Activated T-cell treated with anti-CD3 and anti-CD28 coated beads for 48 hours (primary cell): Measurements from ENCODE around the gene CPN2.

Source experiments
- DNase-seq: peaks from one replicate; pipeline ENCODE4 v3.0.0-alpha.2; 2020; ENCODE audit warnings: low read depth

Gene CPN2, protein sequence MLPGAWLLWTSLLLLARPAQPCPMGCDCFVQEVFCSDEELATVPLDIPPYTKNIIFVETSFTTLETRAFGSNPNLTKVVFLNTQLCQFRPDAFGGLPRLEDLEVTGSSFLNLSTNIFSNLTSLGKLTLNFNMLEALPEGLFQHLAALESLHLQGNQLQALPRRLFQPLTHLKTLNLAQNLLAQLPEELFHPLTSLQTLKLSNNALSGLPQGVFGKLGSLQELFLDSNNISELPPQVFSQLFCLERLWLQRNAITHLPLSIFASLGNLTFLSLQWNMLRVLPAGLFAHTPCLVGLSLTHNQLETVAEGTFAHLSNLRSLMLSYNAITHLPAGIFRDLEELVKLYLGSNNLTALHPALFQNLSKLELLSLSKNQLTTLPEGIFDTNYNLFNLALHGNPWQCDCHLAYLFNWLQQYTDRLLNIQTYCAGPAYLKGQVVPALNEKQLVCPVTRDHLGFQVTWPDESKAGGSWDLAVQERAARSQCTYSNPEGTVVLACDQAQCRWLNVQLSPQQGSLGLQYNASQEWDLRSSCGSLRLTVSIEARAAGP

DNA sequence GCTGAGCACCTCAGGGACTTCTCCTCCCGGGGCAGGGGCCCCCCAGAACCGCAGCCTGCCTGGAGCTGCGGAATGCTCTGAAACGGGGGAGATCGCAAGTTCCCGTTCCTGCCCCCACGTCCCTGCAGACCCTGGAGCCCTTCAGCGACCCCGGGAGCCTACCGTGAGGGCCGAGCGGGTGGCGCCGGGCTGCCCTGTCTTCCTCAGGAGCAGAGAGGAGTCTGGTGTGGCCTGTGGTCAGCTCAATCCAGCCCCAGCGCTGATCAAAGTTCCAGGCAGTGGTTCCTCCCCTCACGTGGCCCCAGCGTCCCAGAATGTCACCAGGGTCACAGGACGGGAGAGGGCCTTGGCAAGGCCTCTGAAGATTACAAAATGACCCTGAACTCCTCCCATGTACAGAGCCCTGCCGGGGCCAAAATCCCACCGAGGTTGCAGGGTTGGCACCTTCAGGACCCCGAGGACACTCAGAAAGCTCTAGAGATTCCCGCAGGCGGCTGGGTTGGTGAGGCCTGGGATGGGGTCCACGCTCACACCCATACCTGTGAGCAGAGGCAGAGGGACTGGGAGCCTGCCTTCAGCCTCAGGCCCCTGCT lies at the start of gene CPN2:
Gene CPN2 (minus strand): TSS at position 249 of the 593 bp plus-strand sequence. CDS start 8,626 bp downstream, outside the sequence.
- DNase-seq: no peak

DNA sequence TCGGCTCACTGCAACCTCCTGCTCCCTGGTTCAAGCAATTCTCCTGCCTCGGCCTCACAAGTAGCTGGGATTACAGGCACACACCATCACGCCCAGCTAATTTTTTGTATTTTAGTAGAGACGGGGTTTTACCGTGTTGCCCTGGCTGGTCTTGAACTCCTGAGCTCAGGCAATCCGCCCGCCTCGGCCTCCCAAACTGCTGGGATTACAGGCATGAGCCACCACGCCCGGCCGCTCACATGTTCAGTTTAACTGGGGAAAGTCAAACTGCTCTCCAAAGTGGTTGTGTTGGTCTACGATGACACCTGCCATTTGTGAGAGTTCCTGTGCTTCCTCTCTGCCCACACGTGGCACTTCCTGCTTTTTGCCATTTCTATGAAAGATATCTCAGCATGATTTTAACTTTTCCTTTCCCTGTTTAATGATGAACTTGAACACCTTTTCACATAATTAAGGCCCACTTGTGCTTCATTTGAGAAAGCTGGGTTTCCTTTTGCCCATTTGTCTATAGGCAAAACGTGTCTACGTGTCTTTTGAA lies 48.8 kb upstream of the CPN2 start:
- no peak for DNase-seq

DNA sequence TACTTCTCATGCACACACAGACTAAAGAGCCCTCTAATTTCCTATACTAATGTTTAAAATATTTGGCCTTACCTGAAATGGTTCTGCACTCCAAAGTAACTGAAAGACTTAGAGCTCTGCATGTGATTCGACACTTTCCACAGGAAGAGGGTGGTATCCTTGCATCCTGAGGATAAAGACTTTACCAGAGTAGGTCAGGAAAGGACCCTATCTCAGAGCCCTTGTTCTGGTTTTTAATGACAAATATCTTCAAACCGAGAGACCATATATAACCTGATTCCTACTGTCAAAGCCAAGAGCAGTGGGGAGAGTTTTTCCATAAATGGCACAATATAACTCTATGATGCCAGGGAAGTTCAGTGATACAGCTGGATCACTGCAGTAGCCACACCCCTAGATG lies 48.0 kb upstream of the CPN2 start, which contains the start of gene GP5:
Gene GP5 (minus strand): TSS at position 101 of the 400 bp plus-strand sequence. CDS start 984 bp downstream, outside the sequence.
- DNase-seq: no peak

DNA sequence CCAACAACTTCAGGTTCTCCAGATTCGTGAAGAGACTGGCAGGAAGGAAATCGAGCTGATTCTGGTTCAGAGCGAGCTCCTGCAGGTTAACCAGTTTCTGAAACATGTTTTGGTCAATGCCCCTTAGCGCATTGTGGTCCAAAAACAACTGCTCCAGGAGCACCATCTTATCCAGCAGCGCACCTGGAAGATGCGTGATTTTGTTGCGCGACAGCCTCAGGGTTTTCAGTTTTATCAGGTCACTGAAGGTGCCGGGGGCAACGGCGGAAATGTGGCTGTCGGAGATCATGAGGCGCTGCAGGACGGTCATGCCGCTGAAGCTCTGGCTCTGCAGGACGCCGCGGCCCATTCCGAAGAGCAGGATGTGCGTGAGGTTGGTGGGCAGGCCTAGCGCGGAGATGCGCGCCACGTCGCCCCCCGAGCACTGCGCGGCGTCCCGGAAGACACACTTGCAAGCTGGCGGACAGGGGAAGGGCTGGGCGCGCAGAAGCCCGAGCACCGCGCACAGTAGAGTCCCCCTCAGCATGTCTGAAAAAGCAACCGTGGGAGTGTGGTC lies 46.7 kb upstream of the CPN2 start:
- DNase-seq: peak; percentile 27

DNA sequence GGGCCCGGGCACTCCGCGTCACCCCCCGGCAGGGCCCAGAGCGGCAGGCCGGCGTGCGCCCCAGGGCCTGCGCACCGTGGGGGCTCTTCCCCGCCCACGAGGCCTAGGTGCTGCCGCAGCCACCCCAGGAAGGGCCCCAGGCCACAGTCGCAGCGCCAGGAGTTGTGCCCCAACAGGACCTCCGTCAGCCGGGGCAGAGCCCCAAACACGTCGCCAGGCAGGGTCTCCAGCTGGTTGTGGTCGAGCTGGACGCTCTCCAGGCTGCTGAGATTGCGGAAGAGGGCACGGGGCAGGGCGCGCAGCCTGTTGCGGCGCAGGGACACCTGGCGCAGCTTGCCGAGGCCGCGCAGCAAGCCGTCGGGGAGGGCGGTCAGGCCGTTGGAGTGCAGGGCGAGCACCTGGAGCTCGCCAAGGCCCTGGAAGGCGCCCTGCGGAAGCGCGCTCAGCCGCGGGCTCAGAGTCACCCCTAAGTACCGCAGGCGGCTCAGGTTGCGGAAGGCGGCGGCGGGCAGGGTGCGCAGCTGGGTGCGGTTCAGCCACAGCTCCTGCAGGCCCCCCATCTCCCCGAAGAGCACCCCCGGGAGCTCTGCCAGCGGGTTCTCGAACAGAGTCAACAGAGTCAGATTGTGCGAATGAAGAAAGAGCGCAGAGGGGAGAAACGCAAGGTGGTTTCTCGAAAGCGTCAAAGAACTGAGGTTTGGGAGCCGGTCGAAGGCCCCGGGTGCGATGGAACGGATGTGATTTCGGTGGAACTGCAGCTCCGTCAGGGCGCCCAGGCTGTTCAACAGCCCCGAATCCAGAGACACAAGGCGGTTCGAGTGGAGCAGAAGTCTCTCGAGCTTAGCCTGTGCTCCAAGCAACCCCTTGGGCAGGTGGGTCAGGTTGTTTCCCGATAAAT lies 46.0 kb upstream of the CPN2 start:
- DNase-seq: peak; percentile 23

DNA sequence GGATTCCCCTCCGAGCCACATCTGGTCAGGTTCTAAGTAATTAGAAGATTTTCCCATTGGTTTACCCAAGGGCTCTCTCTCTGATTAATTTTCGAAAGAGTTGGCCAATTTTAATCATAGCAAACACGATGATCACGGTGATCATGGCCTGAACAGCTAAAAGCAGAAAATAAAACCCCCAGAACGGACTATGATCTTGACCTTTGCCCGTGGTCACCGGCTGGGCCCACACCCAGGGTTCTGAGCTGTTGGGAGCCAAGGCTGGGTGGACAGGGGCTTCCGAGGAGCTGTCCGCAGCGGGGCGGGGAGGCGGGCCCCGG lies 45.4 kb upstream of the CPN2 start:
- DNase-seq: no peak

DNA sequence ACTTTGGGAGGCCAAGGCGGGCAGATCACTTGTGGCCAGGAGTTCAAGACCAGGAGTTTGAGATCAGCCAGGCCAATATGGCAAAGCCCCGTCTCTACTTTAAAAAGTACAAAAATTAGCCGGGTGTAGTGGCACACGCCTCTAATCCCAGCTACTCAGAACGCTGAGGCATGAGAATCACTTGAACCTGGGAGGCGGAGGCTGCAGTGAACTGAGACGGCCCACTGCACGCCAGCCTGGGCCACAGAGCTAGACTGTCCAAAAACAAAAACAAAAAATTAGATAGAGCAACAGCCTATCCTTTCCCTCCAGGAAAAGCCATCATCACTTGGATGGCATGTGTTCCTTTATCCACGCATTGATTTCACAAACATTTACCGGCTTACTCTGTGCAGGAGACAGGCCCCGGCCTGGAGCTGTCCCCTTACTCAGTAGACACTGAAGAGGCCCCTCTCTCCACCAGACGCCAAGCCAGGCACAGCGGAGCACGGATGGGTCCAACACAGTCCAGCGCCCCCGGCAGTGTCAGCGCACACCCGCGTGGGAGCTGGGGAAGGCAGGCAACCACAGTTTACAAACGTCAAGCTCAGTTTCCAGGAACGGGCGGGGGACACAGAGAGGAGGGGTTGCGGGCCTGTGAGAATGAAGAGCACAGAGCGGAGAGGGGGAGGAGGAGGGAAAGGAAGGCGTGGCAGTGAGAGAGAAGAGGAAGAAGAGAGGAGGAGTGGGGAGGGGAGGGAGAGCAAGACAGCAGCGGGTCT lies 44.8 kb upstream of the CPN2 start:
- peak; percentile 43 for DNase-seq

DNA sequence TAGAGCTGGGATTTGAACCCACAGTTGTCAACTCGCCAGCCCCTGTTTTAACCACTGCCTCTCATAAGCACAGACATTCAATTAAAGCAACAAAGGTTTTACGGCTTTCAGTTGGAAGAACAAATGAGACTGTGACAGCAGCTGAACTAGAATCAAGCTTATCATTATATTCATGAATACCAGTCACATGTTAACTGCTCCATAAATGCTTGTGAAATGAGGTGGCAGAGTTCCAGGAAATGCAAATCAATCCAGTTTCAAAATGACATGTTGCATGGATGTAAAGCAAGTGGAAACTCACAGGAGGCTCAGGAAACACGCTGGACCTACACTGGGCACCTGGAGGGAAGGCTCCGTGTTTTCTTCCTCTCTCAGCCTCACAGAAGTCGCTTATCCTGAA lies 44.1 kb upstream of the CPN2 start:
- no peak for DNase-seq

DNA sequence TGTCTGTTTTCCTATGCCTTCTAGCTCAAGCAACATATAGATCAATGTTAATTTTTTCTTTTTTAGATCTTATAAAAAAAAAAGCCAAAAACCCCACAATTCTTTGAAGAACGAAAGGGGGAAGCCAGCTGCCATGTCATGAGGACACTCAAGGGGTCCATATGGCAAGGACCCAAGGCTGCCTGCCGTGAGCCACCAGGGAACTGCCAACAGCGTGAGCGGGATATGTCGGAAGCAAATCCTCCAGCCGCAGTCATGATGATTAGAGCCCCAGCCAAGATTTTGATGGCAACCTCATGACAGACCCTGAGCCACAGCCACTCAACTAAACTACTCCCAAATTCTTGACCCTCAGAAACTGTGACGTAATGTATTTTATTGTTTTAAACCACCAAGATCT lies 41.4 kb upstream of the CPN2 start:
- no peak for DNase-seq

DNA sequence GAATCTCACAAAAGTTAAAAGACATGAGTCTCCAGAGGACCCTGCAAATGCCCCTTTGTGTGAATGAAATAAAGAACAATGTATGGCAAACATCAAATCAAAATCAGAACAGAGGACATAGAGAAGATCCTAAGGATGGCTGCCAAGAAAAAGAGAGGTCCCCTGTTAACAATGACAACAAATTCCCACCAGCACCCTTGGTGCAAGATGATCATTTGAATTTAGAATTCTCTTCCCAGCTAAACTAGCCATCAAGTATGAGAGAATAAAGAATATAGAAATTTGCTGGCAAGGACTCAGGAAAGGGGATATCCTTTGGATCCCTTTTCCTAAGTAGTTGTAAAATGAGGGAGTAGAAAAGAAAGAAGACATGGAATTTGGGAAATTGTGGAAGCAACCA lies 39.7 kb upstream of the CPN2 start:
- DNase-seq: no peak

DNA sequence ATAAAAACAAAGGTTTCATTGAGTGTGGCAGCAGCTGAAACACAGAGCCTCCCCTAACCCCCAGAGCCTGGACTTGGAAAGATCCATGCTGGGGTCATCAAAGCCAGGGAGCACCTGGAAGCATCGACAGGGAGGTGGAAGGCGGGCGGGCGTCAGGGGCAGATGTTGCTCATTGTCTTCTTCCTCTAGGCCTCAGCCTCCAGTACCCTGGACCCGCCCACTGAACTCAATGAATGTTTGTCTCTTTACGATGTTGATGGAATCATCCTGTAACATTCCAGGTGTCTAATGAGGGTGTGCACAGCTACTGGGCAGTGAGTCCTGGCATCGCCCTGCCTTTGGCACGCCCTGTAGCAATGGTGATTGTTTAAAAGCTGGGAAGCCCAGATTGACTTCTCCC lies 38.1 kb upstream of the CPN2 start:
- no peak for DNase-seq

DNA sequence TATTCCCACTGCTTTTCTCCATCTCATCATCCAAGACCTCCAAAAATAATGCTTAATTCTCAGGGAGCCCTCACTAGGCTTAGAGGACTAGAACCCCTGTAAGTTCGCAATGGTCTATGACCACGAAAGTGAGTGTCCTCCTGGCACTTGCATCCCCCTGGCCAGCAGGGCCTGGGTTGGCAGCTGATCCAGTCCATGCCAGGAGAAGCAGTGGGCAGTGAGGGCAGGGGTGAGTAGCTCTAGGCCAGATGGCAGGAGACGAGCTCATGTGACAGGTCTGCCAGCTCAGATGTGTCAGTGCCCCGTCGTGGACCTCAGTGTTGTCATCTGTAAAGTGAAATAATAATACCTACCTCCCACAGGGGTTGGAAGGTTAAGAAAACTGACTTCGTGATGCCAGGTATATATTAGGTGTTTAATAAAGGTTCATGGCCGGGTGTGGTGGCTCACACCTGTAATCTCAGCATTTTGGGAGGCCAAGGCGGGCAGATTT lies 36.8 kb upstream of the CPN2 start:
- no peak for DNase-seq

DNA sequence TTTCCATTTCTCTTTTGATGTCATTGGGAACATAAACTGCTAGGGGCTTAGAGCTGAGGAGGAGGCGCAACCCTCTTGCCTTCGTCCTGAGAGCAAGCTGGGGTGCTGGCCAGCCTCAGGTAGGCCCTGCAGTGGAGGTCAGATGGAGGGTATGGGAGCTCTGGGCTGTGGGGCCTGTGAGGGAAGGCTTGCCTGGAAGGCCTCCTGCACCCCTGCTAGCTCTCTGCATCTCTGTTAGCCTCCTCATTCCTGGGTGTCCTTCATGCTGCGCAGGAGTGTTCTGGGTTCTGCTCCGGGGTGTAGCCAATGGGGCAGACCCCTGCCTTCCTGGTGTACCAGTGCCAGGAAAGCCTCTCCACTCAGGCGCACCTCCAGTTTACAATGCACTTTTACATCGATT lies 36.1 kb upstream of the CPN2 start:
- no peak for DNase-seq

DNA sequence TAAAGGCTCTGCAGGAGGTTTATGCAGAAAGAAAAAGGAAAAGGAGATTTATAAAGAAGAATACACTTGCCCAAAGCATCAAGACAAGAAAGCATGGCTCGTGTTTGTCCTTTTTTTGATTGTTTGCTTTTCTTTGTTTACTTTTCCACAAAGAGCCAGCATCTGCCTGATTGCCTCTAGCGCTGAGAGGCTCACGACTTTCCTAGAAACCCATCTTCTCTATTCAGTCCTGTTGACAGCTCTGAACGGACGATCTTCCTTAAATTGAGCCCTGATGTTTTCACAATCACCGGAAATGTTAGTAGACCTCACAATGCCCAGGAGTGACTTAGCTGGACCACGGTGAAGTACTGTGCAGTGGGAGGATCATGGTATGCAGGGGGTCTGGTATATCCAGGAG lies 35.5 kb upstream of the CPN2 start:
- no peak for DNase-seq

DNA sequence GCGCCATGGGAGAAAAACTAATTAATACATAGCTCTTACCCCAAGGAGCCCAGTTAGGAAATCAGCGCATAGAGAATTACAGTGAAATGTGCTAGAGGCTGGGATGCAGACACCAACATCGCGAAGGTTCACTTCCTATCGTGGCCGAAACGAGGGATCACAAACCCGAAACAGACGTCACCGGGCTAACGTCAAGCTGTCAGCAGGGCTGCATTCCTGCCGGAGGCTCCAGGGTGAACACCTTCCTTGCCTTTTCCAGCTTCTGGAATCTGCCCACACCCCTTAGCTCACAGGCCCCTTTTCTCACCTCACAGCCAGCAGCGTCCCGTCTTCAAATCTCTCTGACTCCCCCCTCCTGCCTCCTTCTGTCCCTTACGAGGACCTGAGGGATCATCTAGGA lies 34.9 kb upstream of the CPN2 start:
- DNase-seq: no peak

DNA sequence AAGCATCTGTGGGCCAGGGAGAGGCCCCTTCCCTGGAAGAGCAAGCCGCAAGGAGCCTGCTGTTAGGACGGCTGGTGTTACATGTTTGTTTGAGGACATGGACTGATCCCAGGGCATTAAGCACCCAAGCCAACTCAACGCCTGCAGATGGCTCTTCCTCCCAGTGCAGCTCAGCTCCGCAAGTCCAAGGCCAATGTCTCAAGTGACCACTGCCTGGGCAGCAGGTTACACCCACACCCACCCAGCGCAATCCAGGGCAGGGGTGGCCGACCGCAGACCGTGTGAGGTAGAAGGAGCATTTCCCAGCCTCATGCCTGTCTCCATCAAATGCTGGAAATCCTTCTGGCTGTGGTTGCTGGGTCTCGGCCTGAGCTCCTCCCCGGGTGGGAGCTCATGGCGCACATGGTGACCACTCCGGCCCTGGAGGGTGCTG lies 33.5 kb upstream of the CPN2 start:
- DNase-seq: no peak

DNA sequence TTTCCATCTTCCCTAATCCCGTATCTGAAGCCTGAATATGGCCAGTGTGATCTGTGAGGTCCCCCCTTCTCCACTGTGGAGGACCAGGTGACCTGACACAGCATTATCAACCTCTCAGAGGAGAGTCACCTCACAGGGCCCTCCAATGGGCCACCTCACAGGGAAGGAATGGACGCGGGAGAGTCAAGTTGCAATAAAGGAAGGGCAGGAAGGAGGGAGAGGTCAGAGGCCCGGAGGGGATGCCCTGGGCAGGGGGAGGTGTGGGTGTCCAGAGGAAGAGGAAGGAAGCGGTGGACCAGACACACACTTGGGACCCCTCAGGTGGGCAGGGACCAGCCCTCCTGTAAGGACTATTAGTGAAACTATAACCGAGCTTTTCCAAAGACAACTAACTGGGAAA lies 33.0 kb upstream of the CPN2 start:
- no peak for DNase-seq

DNA sequence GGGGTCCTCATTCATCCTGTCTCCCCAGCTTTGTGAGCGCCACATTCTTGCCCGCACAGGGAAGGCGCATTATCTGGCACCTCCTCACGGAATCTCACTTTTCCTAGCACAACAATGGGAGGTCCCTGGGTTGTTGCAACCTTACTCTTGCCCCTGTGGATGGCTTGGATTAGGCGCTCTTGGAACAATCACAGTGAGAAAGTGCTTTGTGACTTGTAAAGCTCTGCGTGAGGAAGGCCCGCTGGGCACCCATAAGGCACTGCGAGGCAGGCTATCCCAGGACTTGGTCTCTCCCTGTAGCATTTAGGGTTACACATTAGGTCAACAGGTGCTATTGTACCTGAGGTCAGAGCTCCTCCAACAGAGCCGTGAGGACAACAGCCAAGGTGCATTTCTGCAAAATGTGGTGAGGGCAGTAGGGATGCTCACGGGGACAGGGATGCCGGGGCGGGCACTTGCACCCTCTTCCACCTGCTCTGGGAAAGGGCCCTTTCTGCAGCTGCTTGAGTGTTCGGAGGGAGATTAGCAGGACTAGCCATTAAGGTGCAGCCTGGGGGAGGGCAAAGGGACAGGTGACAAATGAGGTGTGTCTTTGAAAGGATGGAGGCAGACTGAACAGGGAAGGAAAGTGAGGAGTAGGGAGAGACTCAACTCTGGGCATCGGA lies 32.3 kb upstream of the CPN2 start:
- DNase-seq: no peak

DNA sequence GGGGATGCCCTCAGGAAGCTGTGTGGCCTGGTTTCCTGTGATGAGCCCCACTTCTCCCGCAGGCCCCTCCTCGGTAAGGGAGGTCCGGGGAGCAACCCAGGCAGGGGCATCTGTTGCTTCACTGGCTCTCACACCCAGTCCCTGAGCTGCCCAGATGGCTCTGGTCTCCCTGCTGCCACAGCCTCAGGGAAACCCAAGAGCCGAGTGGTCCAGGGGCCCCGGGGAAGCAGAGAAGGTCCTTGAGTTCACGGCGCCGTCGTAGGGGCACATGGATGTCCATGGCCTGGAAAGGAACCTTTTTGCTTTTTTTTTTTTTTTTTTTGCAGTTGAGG lies 31.7 kb upstream of the CPN2 start:
- no peak for DNase-seq

DNA sequence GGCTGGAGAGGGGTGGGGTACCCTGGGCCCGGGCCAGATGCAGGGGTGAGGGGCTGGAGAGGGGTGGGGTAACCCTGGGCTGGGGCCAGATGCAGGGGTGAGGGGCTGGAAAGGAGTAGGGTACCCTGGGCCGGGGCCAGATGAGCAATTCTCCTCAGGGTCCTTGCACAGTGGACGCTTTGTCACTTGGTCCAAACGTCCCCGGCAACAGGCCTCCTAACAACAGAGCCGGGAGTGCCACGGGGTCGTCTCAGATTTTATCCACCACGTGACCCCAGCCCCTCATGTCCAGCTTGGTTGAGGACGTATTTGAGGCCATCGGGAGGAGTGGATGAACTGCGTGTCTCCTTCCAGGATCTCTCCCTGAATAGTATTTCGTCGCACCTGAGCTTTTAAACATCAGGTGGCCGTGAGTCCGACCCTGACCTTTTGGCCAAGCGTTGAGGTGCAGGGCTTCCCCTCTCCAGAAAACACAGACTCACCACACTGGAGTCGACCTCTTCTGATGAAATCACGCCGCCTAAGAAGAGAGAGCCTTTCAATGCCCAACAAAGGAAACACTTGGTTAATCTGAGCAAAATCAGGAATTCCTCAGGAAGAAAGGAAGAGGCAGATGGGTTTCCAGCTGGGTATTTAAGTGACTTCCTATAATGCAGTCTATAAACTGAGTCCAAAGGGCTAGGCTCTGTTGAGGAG lies 31.2 kb upstream of the CPN2 start:
- DNase-seq: no peak
